Loucy (cell line): Measurements from ENCODE around the gene RPS19BP1.
"Not testable (repeated sequence)": the region's sequence is repeated elsewhere in the genome, so short reads cannot be mapped to it uniquely, and the experiment has no call there.

Experiments used
- H2AFZ ChIP-seq: fragments of 200-600 bp; sonication (generic); 2 replicates; pipeline ENCODE4 v1.6.0; 2016; ENCODE audit warnings: antibody characterized with exemption, mild to moderate bottlenecking, low read length, moderate library complexity
- H3F3A ChIP-seq: fragments of 200-600 bp; 2 replicates; pipeline ENCODE4 v1.6.0; 2016; ENCODE audit warnings: antibody characterized with exemption, low read depth, mild to moderate bottlenecking
- H3K27me3 ChIP-seq: fragments of 200-600 bp; sonication (generic); 2 replicates; pipeline ENCODE4 v1.6.1; 2014; ENCODE audit warnings: low read length, mild to moderate bottlenecking; ENCODE audit not compliant: insufficient read depth, poor library complexity, severe bottlenecking
- H3K36me3 ChIP-seq: fragments of 200-600 bp; sonication (generic); 2 replicates; pipeline ENCODE4 v1.6.1; 2016; ENCODE audit warnings: low read length; ENCODE audit not compliant: insufficient read depth
- H3K4me1 ChIP-seq: fragments of 200-600 bp; sonication (generic); 2 replicates; pipeline ENCODE4 v1.5.1; 2014; ENCODE audit warnings: low read length, mild to moderate bottlenecking; ENCODE audit not compliant: insufficient read depth, poor library complexity, severe bottlenecking
- H3K4me2 ChIP-seq: fragments of 200-600 bp; sonication (generic); 2 replicates; pipeline ENCODE4 v1.6.0; 2014; ENCODE audit warnings: antibody characterized with exemption, low read length, low read depth, mild to moderate bottlenecking; ENCODE audit not compliant: poor library complexity, severe bottlenecking
- H3K4me3 ChIP-seq: fragments of 200-600 bp; sonication (generic); 2 replicates; pipeline ENCODE4 v1.5.1; 2014; ENCODE audit warnings: low read length, mild to moderate bottlenecking, mixed read lengths; ENCODE audit not compliant: poor library complexity, severe bottlenecking
- H3K79me2 ChIP-seq: fragments of 200-600 bp; sonication (generic); 2 replicates; pipeline ENCODE4 v1.6.1; 2014; ENCODE audit warnings: low read length; ENCODE audit not compliant: insufficient read depth
- H3K9ac ChIP-seq: fragments of 200-600 bp; sonication (generic); 2 replicates; pipeline ENCODE4 v1.6.0; 2014; ENCODE audit warnings: mild to moderate bottlenecking, low read depth, low read length, moderate library complexity; ENCODE audit not compliant: poor library complexity, severe bottlenecking
- H3K9me2 ChIP-seq: fragments of 200-600 bp; sonication (generic); replicated peaks from 2 replicates; pipeline ENCODE4 v1.6.1; 2016; ENCODE audit warnings: low read depth, low read length, mixed read lengths
- H3K9me3 ChIP-seq: fragments of 200-600 bp; sonication (generic); 2 replicates; pipeline ENCODE4 v1.6.1; 2014; ENCODE audit warnings: mild to moderate bottlenecking, antibody characterized with exemption, low read length, low read depth; ENCODE audit not compliant: insufficient read depth
- H4K20me1 ChIP-seq: fragments of 200-600 bp; sonication (generic); 2 replicates; pipeline ENCODE4 v1.6.0; 2014; ENCODE audit warnings: antibody characterized with exemption, low read length, mild to moderate bottlenecking; ENCODE audit not compliant: insufficient read depth, poor library complexity, severe bottlenecking
- CTCF ChIP-seq: fragments of 200-600 bp; sonication (generic); conservative IDR thresholded peaks from 2 replicates; pipeline ENCODE4 v1.5.1; 2014; ENCODE audit warnings: mild to moderate bottlenecking, antibody characterized with exemption, low read length
- EZH2phosphoT487 ChIP-seq: fragments of 200-600 bp; IDR thresholded peaks from 2 replicates; pipeline ENCODE4 v1.6.1; 2018; ENCODE audit warnings: antibody characterized with exemption, mild to moderate bottlenecking, moderate library complexity, borderline replicate concordance

Gene RPS19BP1

GRCh38 chr22:39524753-39525657 lies 7.5 kb downstream of the RPS19BP1 start:
- no peaks in the 10 kb centered on the region for H3K9me2 ChIP-seq
- peaks cover 13% of the 10 kb centered on the region for H3K27me3 ChIP-seq
- peaks cover 19% of the 10 kb centered on the region for H3F3A ChIP-seq
- no peak overlapping the region for H2AFZ ChIP-seq
- peak overlapping the region; percentile 95 for H3K4me2 ChIP-seq
- peaks cover 94% of the 10 kb centered on the region for H3K79me2 ChIP-seq
- H4K20me1 ChIP-seq = peaks cover 90% of the 10 kb centered on the region
- H3K36me3 ChIP-seq = peaks cover 49% of the 10 kb centered on the region
- TF ChIP-seq CTCF (no peak), EZH2phosphoT487 (no peak)
- peaks cover 48% of the 10 kb centered on the region for H3K4me1 ChIP-seq
- peak overlapping the region; percentile 1 for H3K9ac ChIP-seq
- peak overlapping the region; percentile 99 for H3K4me3 ChIP-seq
- H3K9me3 ChIP-seq = no peaks in the 10 kb centered on the region

- Histone ChIP-seq H4K20me1 (peaks cover 82% of the 10 kb centered on the region), H2AFZ (no peak overlapping the region), H3F3A (peaks cover 19% of the 10 kb centered on the region), H3K27me3 (peaks cover 13% of the 10 kb centered on the region), H3K9me2 (no peaks in the 10 kb centered on the region), H3K9me3 (no peaks in the 10 kb centered on the region), H3K36me3 (peaks cover 44% of the 10 kb centered on the region), H3K4me1 (peaks cover 41% of the 10 kb centered on the region), H3K9ac (peak overlapping the region; percentile 1), H3K4me3 (peak overlapping the region; percentile 99), H3K4me2 (peak overlapping the region; percentile 95), H3K79me2 (peaks cover 88% of the 10 kb centered on the region)
- TF ChIP-seq EZH2phosphoT487 (no peak), CTCF (no peak)
Observed at GRCh38 chr22:39524089-39524752, 8.3 kb downstream of the RPS19BP1 start.

- Histone ChIP-seq H3K9me3 (no peaks in the 10 kb centered on the region), H2AFZ (no peak overlapping the region), H4K20me1 (peaks cover 69% of the 10 kb centered on the region), H3K4me3 (peak overlapping the region; percentile 99), H3K4me2 (peak overlapping the region; percentile 95), H3K4me1 (peaks cover 41% of the 10 kb centered on the region), H3K27me3 (peaks cover 13% of the 10 kb centered on the region), H3K9me2 (no peaks in the 10 kb centered on the region), H3K36me3 (peaks cover 44% of the 10 kb centered on the region), H3F3A (peaks cover 19% of the 10 kb centered on the region), H3K9ac (peak overlapping the region; percentile 100), H3K79me2 (peaks cover 90% of the 10 kb centered on the region)
- TF ChIP-seq EZH2phosphoT487 = no peak
- no peak for TF ChIP-seq CTCF
Observed at GRCh38 chr22:39522567-39523300, 9.8 kb downstream of the RPS19BP1 start.

- peak overlapping the region; percentile 100 for H3K9ac ChIP-seq
- peaks cover 19% of the 10 kb centered on the region for H3F3A ChIP-seq
- peak overlapping the region; percentile 95 for H3K4me2 ChIP-seq
- H3K36me3 ChIP-seq = peaks cover 45% of the 10 kb centered on the region
- not testable (repeated sequence) for H3K9me2 ChIP-seq, H2AFZ ChIP-seq, H3K9me3 ChIP-seq
- H3K79me2 ChIP-seq = peaks cover 87% of the 10 kb centered on the region
- H3K4me1 ChIP-seq = peaks cover 37% of the 10 kb centered on the region
- H4K20me1 ChIP-seq = peaks cover 62% of the 10 kb centered on the region
- peaks cover 13% of the 10 kb centered on the region for H3K27me3 ChIP-seq
- H3K4me3 ChIP-seq = peak overlapping the region; percentile 99
Observed at GRCh38 chr22:39522091-39522490, 10.5 kb downstream of the RPS19BP1 start.
